HG02938 (cell line): ENCODE data around the gene DCHS1.

Source experiments
- ATAC-seq: cut with Tn5 transposase; IDR thresholded peaks from one replicate; pipeline ENCODE4 v1.9.1; 2021; ENCODE audit warnings: mild to moderate bottlenecking, moderate library complexity; ENCODE audit not compliant: unreplicated experiment

The DCHS1 gene

GRCh38 chr11:6613496-6613895 is 42.1 kb downstream of the DCHS1 start:
- no peak for ATAC-seq

GRCh38 chr11:6612213-6613041 is 43.2 kb downstream of the DCHS1 start, which contains the start of gene TAF10:
Gene TAF10, minus strand, starts transcription at chr11:6612216. Its CDS starts 27 bp downstream, at chr11:6612189.
- ATAC-seq: peak; percentile 80

DNA sequence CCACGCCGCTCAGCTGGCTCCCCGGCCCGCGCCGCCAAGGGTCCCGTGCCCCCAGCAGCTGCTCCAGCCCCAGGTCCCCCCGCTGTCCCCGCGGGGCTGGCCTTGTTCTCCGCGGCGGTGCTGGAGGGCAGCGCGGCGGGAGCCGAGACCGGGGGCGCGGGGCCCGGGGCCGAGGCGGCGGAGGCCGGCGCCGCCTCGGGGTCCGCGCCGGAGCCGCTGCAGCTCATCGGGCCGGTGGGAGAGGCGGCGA is 43.7 kb downstream of the DCHS1 start:
- peak; percentile 3 for ATAC-seq

DNA sequence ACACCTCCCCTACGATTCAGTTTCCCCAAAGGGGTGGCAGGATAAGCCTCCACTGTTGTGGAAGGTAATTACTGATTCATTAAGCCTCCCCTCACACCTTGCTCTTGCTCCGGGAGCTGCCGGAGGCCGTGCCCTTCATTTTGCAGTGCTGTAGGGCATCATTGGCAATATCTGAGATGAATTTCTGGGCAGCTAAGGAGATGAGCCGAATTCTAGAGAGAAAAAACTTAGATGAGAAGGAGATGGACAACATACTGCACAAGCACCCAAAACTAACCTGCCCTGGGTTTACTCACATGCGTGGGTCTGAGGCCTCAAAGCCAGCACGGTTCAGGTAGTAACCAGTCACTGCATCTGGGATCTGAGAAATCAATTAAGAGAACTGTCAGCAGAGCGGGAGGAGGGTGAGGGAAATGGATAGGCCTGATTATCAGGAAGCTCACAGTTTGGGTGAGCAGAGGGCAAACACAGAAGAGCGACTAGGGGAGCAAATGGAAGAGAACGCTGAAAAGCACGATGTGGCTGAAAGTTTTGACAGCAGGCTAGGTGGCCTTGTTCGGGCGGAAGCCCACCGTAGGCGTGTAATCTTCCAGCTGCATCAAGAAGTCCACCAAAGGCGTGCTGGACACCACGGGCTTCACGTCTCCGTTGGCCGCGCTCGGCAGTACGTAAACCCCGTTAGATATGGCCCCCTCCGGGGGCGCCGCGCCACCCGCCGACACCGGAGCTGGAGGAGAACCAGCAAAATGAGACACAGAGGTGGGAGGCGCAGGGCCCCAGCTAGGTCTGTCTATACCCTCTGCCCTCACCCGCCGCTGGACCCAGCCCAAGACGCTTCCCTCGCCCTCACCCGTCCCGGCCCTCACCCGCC is 44.3 kb downstream of the DCHS1 start:
- ATAC-seq: peak; percentile 0

- ATAC-seq: no peak
Observed at GRCh38 chr11:6610591-6610990, 45.0 kb downstream of the DCHS1 start.

DNA sequence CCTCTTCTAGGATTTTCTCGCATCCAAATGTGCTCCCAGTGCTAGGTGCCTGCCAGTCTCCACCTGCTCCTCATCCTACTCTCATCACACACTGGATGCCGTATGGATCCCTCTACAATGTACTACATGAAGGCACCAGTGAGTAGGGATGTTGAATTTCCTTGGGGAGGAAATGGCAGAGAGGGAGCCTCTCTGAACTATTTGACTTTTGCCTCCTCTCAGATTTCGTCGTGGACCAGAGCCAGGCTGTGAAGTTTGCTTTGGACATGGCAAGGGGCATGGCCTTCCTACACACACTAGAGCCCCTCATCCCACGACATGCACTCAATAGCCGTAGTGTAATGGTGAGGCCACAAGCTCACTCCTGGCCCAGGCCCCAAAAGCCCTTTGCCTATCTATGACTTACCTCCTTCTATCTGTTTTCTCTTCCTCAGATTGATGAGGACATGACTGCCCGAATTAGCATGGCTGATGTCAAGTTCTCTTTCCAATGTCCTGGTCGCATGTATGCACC is 46.0 kb downstream of the DCHS1 start:
- ATAC-seq: no peak

DNA sequence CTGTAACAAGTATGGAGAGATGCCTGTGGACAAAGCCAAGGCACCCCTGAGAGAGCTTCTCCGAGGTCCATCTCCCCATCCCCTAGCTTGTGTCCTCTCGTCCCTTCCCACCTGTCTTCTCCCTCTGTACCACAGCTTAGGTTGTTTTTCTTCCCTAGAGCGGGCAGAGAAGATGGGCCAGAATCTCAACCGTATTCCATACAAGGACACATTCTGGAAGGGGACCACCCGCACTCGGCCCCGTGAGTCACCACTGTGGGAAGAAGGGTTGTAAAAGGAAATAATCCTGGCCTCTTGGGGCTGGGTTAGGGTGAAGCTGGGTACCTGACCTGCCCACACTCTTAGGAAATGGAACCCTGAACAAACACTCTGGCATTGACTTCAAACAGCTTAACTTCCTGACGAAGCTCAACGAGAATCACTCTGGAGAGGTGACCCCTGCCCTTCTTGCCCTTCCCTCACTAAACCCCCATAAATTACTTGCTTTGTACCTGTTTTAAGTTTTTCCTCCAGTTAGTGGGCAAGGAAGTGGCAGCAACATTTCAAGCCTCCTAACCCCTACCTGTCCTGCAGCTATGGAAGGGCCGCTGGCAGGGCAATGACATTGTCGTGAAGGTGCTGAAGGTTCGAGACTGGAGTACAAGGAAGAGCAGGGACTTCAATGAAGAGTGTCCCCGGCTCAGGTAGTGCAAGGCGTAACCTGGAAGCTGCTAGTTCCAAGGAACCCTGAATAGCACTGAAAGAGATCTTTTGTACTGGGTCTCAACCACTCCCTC is 46.7 kb downstream of the DCHS1 start:
- no peak for ATAC-seq

DNA sequence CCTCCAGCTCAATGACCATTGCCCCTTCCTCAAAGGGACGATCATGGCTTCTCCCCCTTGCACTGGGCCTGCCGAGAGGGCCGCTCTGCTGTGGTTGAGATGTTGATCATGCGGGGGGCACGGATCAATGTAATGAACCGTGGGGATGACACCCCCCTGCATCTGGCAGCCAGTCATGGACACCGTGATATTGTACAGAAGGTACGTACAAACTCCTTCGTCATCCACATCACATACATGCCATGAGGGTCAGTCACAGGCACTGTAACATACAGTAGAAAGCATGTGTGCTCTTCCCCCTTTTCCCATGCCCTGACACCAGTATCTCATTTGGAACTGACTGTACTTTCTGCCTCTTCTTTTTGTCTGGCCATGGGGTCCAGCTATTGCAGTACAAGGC is 47.6 kb downstream of the DCHS1 start:
- no peak for ATAC-seq

DNA sequence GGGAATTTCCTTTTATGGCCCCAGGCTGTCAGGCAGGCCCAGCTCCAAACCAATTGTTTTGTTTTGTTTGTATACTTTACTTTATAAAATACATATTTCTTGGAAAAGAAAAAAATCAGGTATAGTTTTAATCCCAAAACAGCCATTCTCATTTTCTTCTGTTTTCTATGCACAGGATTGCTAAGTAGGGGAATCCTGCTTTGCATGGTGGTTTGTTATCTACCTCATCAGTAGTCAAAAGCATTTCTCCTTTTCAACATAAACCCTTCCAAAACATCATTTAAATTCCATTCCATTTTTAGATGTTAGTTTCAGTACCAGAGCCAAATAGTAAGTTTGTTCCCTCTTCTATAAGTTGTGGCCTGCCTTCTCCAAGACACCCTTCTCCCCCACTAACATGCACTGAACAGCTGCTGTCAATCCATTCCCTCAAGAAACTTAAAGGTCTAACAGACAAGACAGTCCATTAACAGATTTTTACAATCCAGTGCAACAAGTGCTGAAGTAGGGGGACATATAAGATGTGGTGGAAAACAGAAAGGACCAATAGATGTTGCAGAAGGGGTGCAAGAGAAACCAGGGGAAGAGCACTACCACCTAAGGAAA is 48.3 kb downstream of the DCHS1 start:
- ATAC-seq: no peak

GRCh38 chr11:6606471-6607189 is 49.0 kb downstream of the DCHS1 start:
- ATAC-seq: peak; percentile 39

DNA sequence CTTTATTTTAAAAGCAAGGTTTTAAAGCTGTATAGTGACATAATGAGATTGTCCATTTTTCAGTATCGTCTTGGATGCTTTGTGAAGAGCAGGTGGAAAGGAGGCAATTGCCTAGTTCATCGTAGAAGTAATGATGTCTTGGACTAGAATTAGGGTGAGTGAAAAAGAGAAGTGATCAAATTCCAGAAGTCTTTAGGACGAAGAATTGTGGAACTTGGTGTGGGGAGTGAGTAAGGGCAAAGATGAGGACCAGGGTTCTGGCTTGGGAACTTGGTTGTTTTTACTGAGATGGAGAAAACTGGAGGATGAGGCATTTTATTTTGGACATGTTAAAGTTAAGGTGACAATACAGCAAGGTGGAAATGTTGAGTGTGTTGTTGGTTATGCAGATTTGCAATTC is 50.8 kb downstream of the DCHS1 start:
- ATAC-seq: no peak

- ATAC-seq: peak; percentile 38
Observed at GRCh38 chr11:6604081-6604626, 51.5 kb downstream of the DCHS1 start.

DNA sequence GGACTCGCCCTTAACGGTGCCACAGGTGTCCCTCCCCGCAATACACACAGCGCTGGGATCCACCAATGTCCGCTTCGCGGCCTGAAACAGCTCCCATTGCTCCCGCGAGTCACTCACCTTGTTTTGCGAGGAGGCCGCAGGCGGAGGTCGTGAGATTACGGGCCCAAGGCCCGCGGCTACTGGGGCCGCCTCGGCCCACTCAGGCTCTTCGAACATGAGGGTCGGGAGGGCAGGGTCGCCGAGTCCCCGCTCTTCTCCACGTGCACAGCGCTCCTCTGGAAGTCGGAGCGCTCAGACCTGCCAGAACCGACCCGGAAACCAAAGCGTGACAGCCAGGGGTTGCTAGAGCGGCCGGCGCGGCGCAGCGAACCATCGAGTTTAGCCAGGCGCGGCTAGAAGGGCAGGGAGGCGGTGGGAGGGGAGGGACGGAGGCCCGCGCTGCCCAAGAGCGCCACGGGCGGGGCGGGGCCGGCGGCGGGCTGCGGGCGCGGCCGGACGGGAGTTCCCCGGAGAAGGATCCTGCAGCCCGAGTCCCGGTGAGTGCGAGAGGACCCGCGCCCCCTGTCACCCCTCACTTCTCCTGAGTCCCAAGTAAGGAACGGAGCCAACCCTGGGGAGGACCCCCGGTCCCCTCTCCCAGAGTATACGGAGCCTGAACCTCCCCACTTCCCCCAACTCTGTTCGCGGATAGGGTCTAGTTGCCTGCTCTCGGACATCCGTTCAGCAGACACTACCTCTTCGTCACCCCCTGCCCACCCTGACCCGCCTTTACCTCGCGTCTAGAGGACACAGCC is 52.1 kb downstream of the DCHS1 start, which contains the start of the genes ILK and RRP8:
ILK (plus strand) TSS at position 488 of the 794 bp plus-strand sequence. CDS start 498 bp downstream, outside the sequence.
RRP8 (minus strand) TSS at position 330 of the 794 bp plus-strand sequence; CDS start at position 216, 114 bp downstream.
- ATAC-seq: peak; percentile 66

DNA sequence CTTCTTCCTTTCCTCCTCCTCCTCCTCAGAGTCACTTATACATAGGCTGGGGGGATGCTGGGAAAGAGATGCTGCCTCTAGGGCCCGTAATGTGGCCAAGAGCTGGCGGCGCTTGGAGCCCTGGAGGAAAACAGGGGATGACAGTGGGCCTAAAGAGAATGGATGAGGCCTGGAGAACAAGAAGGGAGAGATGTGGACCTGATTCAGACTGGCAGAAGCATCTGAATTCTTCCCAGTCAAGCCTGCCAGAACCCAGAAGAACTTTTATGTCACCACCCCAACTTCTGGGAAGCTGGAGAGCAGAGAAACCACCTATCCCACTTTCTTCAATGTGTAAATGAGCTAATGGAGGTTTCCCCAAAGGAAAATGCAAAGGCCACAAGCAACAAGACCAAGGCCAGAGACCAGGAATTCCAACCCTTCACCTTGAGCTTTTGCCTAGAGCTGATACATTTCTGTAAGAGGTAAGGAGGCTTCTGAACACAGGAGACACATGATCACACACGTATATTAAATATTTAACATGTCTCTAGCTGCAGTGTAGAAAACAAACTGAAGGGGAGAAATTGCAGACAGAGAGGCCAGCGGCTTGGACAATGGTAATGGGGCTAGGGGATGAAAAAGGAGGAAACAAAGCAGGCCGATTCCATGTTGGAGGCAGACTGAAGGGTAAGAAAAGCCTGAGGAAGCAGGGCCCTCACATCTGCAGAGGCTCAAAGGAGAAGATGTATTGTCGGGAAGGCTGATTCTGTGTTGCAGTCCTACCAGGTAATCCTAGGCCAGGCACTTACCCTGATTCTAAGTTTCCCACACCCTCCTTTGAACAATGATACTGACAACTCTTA is 53.3 kb downstream of the DCHS1 start:
- no peak for ATAC-seq

DNA sequence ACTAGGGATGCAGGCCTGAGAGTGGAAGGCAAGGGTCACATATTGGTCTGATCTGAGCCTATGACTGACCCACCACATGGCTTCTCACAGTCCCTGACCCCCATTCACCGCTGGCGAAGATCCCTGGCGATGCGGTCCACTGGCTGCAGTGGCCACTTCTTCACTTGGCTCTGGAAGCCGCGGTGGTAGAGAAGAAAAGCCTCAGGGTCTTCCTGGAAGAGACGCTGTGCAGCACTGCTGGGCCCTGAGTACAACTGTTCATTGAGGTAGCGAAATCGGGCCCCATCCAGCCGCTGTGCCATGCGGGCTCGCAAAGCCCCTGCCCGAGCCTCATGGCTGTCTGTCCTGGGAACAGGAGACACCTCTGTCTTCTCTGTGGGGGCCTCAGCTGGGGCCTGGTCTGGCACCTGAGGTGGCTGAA is 54.6 kb downstream of the DCHS1 start:
- ATAC-seq: no peak

- no peak for ATAC-seq
Observed at GRCh38 chr11:6599881-6600390, 55.7 kb downstream of the DCHS1 start.

- ATAC-seq: no peak
Observed at GRCh38 chr11:6599449-6599848, 56.2 kb downstream of the DCHS1 start.

DNA sequence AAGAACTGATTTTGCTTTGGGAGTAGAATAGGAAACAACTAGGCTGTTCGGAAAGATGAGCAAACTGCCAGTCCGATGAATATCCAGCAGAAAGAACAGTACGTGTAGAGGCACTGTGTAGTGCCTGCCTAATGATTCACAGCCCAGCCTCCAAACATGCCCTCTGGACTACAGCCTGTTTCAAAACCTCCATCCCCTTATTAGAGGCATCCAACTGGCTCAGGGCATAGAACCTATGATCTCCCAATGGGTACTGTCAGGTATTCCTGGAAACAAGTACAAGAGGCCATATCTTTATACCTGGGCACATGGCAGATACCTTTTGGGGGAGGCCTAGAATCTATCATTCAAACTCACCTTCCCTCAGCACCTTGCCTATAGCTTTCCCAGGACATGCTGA is 57.1 kb downstream of the DCHS1 start:
- ATAC-seq: no peak
